Right renal cortex interstitium (tissue), 3 donors: ENCODE measurements around the gene POLR1A. TPM values are rescaled to one million over a fixed set of nuclear protein-coding genes. Genes with fewer than 3 reads are reported as not detected.

ENCODE experiments used
- DNase-seq, 3 donors: peaks; one replicate each; pipeline ENCODE4 v3.0.0-alpha.2; 2013; ENCODE audit warnings: low read depth in 3 of 3, low spot score in 2 of 3
- polyA plus RNA-seq, 3 donors: library from polyadenylated mRNA; unstranded; fragments of 120-200 nt; gene quantifications; one replicate each; pipeline ENCODE4 v1.2.1, GENCODE V29; 2013; ENCODE audit not compliant: insufficient read length in 3 of 3

POLR1A gene
- polyA plus RNA-seq, 3 donors, result 17.8 to 20.6 (median 19.9) TPM

GRCh38 chr2:86039178-86039962 is 66.3 kb downstream of the POLR1A start:
- no peak for DNase-seq

GRCh38 chr2:86038291-86039081 is 67.2 kb downstream of the POLR1A start:
- DNase-seq, result no peak

- DNase-seq, result no peak
These were observed 67.9 kb downstream of the POLR1A start for GRCh38 chr2:86037795-86038192.

GRCh38 chr2:86037141-86037794 is 68.4 kb downstream of the POLR1A start:
- peak in 2 of 3 donors; percentile 44 to 52 for DNase-seq

- DNase-seq, result no peak
These were observed 69.0 kb downstream of the POLR1A start for GRCh38 chr2:86036669-86037138.

- DNase-seq, result peak in 1 of 3 donors; percentile 60
These were observed 69.6 kb downstream of the POLR1A start for GRCh38 chr2:86035883-86036668.

- no peak for DNase-seq
These were observed 70.3 kb downstream of the POLR1A start for GRCh38 chr2:86035376-86035882.

- DNase-seq, result no peak
These were observed 71.7 kb downstream of the POLR1A start for GRCh38 chr2:86033751-86034692.

GRCh38 chr2:86032861-86033595 is 72.7 kb downstream of the POLR1A start:
- no peak for DNase-seq

GRCh38 chr2:86031606-86032005 is 74.1 kb downstream of the POLR1A start:
- no peak for DNase-seq

- DNase-seq, result no peak
These were observed 74.5 kb downstream of the POLR1A start for GRCh38 chr2:86031151-86031550.

- no peak for DNase-seq
These were observed 75.8 kb downstream of the POLR1A start for GRCh38 chr2:86029873-86030272.

- DNase-seq, result no peak
These were observed 76.8 kb downstream of the POLR1A start for GRCh38 chr2:86028766-86029381.

- no peak for DNase-seq
These were observed 77.5 kb downstream of the POLR1A start for GRCh38 chr2:86027922-86028765.

GRCh38 chr2:86027196-86027921 is 78.3 kb downstream of the POLR1A start:
- DNase-seq, result no peak

- no peak for DNase-seq
These were observed 79.0 kb downstream of the POLR1A start for GRCh38 chr2:86026744-86027065.
